ENCODE data around the gene PARP9. TPM values are rescaled to one million over a fixed set of nuclear protein-coding genes. Genes with fewer than 3 reads are reported as not detected.

Gene PARP9
- 10 to 100 TPM; 20.2 to 43.0 (median 24.3) TPM for total RNA-seq
- 41.8 TPM for total RNA-seq (2013)
- 26.0 to 491 (median 90.5) reads per million in 29 experiments for total RNA-seq

GRCh38 chr3:122564155-122564912 is at the start of gene PARP9, which contains the start of gene DTX3L:
PARP9 (minus strand) TSS chr3:122564300; CDS start chr3:122559620, 4,680 bp downstream.
DTX3L (plus strand) TSS chr3:122564338; CDS start chr3:122564427, 89 bp downstream.
- Histone ChIP-seq H3K36me3 (ENCODE audit: control insufficient read depth in 2 of 2, extremely low read depth in 1 of 2, insufficient read depth in 1 of 2, low read length in 1 of 2) (peaks cover 0 to 39% of the 10 kb centered on the region in 2 donors), H3K27me3 (replicated peaks in 1 of 2; ENCODE audit: control insufficient read depth in 2 of 2, extremely low read depth in 1 of 2, insufficient read depth in 2 of 2, low read length in 1 of 2) (no peaks in the 10 kb centered on the region), H3K27ac (ENCODE audit: low read length) (peak within 1 kb of the TSS; percentile 88), H3K4me3 (ENCODE audit: control insufficient read depth in 1 of 2, extremely low read depth in 1 of 2, low read length in 1 of 2) (peak within 1 kb of the TSS; percentile 76 to 82), H3K9me3 (no peaks in the 10 kb centered on the region), H3K4me1 (ENCODE audit: control insufficient read depth in 1 of 2, extremely low read depth in 1 of 2, insufficient read depth in 2 of 2, low read length in 2 of 2) (peaks cover 20 to 48% of the 10 kb centered on the region in 2 experiments)
- peaks cover 80 to 90% (median 81%) of the 10 kb centered on the region in 3 donors for H3K4me1 Mint-ChIP-seq
- peak within 1 kb of the TSS; percentile 97 to 100 for H3K27ac Mint-ChIP-seq
- ATAC-seq (replicated peaks in 1 of 4): peak; percentile 88 to 93 (median 90)
- H3K9me3 Mint-ChIP-seq: no peaks in the 10 kb centered on the region
- peak; percentile 46 to 87 (median 70) for DNase-seq
- ChIA-PET POLR2A (interaction anchor here (0.6 kb wide), 3 partner anchors 59 to 700 kb away, joined by 5 to 8 read pairs (median 6); no protein-coding TSS in a partner anchor), CTCF (interaction anchor here (0.8 to 8.0 kb wide), 6 partner anchors 12 to 1968 kb away, joined by 3 to 112 read pairs (median 4); partner anchors contain the start of genes KPNA1 (in 1 of the 2), NDUFB4 (in 1 of the 2), PARP14 (in 1 of the 2) and WDR5B (in 1 of the 2))
- H3K36me3 Mint-ChIP-seq: peaks cover 37% of the 10 kb centered on the region
- no peaks in the 10 kb centered on the region for H3K27me3 Mint-ChIP-seq
- under 1% methylated on average over 48 of the region's 56 CpGs for WGBS (ENCODE audit: insufficient coverage)
- peak within 1 kb of the TSS; percentile 92 to 98 (median 95) for H3K4me3 Mint-ChIP-seq

- CTCF ChIA-PET: no interaction called here
- H3K36me3 ChIP-seq (ENCODE audit: control insufficient read depth in 2 of 2, extremely low read depth in 1 of 2, insufficient read depth in 1 of 2, low read length in 1 of 2): peaks cover 4 to 50% of the 10 kb centered on the region in 2 donors
- no peak for ATAC-seq (replicated peaks in 1 of 4)
These were observed 48.6 kb upstream of the PARP9 start for GRCh38 chr3:122612696-122613095.

GRCh38 chr3:122609798-122610559 is 45.9 kb upstream of the PARP9 start:
- Histone ChIP-seq H3K27me3 (replicated peaks in 1 of 2; ENCODE audit: control insufficient read depth in 2 of 2, extremely low read depth in 1 of 2, insufficient read depth in 2 of 2, low read length in 1 of 2) (no peaks in the 10 kb centered on the region), H3K27ac (ENCODE audit: low read length) (peak overlapping the region; percentile 51), H3K36me3 (ENCODE audit: control insufficient read depth in 2 of 2, extremely low read depth in 1 of 2, insufficient read depth in 1 of 2, low read length in 1 of 2) (peaks cover 4 to 33% of the 10 kb centered on the region in 2 donors), H3K9me3 (no peaks in the 10 kb centered on the region), H3K4me1 (ENCODE audit: control insufficient read depth in 1 of 2, extremely low read depth in 1 of 2, insufficient read depth in 2 of 2, low read length in 2 of 2) (peaks cover 0 to 3% of the 10 kb centered on the region in 2 experiments), H3K4me3 (ENCODE audit: control insufficient read depth in 1 of 2, extremely low read depth in 1 of 2, low read length in 1 of 2) (no peak overlapping the region)
- H3K4me3 Mint-ChIP-seq: peak overlapping the region in 1 of 3 donors; percentile 58
- no peaks in the 10 kb centered on the region for H3K27me3 Mint-ChIP-seq
- ATAC-seq (replicated peaks in 1 of 4) (peak; percentile 40 to 80 (median 60)), DNase-seq (peak in 1 of 35 experiments; percentile 8)
- peaks cover 44% of the 10 kb centered on the region for H3K36me3 Mint-ChIP-seq
- 100% methylated on average over 3 of the region's 7 CpGs for WGBS (ENCODE audit: insufficient coverage)
- H3K9me3 Mint-ChIP-seq: no peaks in the 10 kb centered on the region
- H3K4me1 Mint-ChIP-seq: peaks cover 4 to 23% (median 10%) of the 10 kb centered on the region in 3 donors
- ChIA-PET CTCF (interaction anchor here in 1 of 2 donors (0.6 kb wide), 1 partner anchor 48 kb away, joined by 4 read pairs; no protein-coding TSS in a partner anchor), POLR2A (no interaction called here)
- H3K27ac Mint-ChIP-seq: peak overlapping the region; percentile 89 to 91

More at GRCh38 chr3:122612696-122613095, 48.6 kb upstream of the PARP9 start:
- H3K4me3 ChIP-seq (ENCODE audit: control insufficient read depth in 1 of 2, extremely low read depth in 1 of 2, low read length in 1 of 2): no peak overlapping the region
- Mint-ChIP-seq H3K36me3 (peaks cover 53% of the 10 kb centered on the region), H3K27ac (no peak overlapping the region), H3K4me1 (peaks cover 0 to 23% (median 10%) of the 10 kb centered on the region in 3 donors), H3K9me3 (no peaks in the 10 kb centered on the region), H3K4me3 (no peak overlapping the region), H3K27me3 (no peaks in the 10 kb centered on the region)
- POLR2A ChIA-PET: interaction anchor here in 1 of 2 donors (0.6 kb wide), 1 partner anchor 11 kb away, joined by 3 read pairs; no protein-coding TSS in a partner anchor
- WGBS (ENCODE audit: insufficient coverage): 100% methylated on average over 4 of the region's 5 CpGs
- H3K4me1 ChIP-seq (ENCODE audit: control insufficient read depth in 1 of 2, extremely low read depth in 1 of 2, insufficient read depth in 2 of 2, low read length in 2 of 2): peaks cover 0 to 3% of the 10 kb centered on the region in 2 experiments
- H3K9me3 ChIP-seq: no peaks in the 10 kb centered on the region
- no peak overlapping the region for H3K27ac ChIP-seq (ENCODE audit: low read length)
- no peaks in the 10 kb centered on the region for H3K27me3 ChIP-seq (replicated peaks in 1 of 2; ENCODE audit: control insufficient read depth in 2 of 2, extremely low read depth in 1 of 2, insufficient read depth in 2 of 2, low read length in 1 of 2)
- DNase-seq: no peak

- H3K9me3 Mint-ChIP-seq: no peaks in the 10 kb centered on the region
- no peaks in the 10 kb centered on the region for H3K27me3 ChIP-seq (replicated peaks in 1 of 2; ENCODE audit: control insufficient read depth in 2 of 2, extremely low read depth in 1 of 2, insufficient read depth in 2 of 2, low read length in 1 of 2)
- ChIA-PET CTCF (no interaction called here), POLR2A (no interaction called here)
- no CpG with 5 or more reads among the region's 1 CpG for WGBS (ENCODE audit: insufficient coverage)
- H3K27ac Mint-ChIP-seq: peak overlapping the region in 1 of 2 donors; percentile 69
- no peak overlapping the region for H3K4me3 Mint-ChIP-seq
- peaks cover 42% of the 10 kb centered on the region for H3K36me3 Mint-ChIP-seq
- peaks cover 4 to 29% of the 10 kb centered on the region in 2 donors for H3K36me3 ChIP-seq (ENCODE audit: control insufficient read depth in 2 of 2, extremely low read depth in 1 of 2, insufficient read depth in 1 of 2, low read length in 1 of 2)
- H3K4me1 Mint-ChIP-seq: peaks cover 4 to 23% (median 10%) of the 10 kb centered on the region in 3 donors
- H3K27ac ChIP-seq (ENCODE audit: low read length): no peak overlapping the region
- ATAC-seq (replicated peaks in 1 of 4) (no peak), DNase-seq (no peak)
- H3K27me3 Mint-ChIP-seq: no peaks in the 10 kb centered on the region
- no peaks in the 10 kb centered on the region for H3K9me3 ChIP-seq
- H3K4me3 ChIP-seq (ENCODE audit: control insufficient read depth in 1 of 2, extremely low read depth in 1 of 2, low read length in 1 of 2): no peak overlapping the region
- H3K4me1 ChIP-seq (ENCODE audit: control insufficient read depth in 1 of 2, extremely low read depth in 1 of 2, insufficient read depth in 2 of 2, low read length in 2 of 2): peaks cover 0 to 3% of the 10 kb centered on the region in 2 experiments
These were observed 44.8 kb upstream of the PARP9 start for GRCh38 chr3:122608916-122609315.

- Mint-ChIP-seq H3K4me3 (no peak overlapping the region), H3K27ac (no peak overlapping the region), H3K36me3 (peaks cover 49% of the 10 kb centered on the region), H3K4me1 (peaks cover 4 to 36% (median 10%) of the 10 kb centered on the region in 3 donors), H3K9me3 (no peaks in the 10 kb centered on the region), H3K27me3 (no peaks in the 10 kb centered on the region)
- no peak for ATAC-seq (replicated peaks in 1 of 4)
- ChIA-PET CTCF (no interaction called here), POLR2A (no interaction called here)
- peaks cover 0 to 20% of the 10 kb centered on the region in 2 donors for H3K36me3 ChIP-seq (ENCODE audit: control insufficient read depth in 2 of 2, extremely low read depth in 1 of 2, insufficient read depth in 1 of 2, low read length in 1 of 2)
- WGBS (ENCODE audit: insufficient coverage): 100% methylated on average over 1 of the region's 4 CpGs
- no peaks in the 10 kb centered on the region for H3K27me3 ChIP-seq (replicated peaks in 1 of 2; ENCODE audit: control insufficient read depth in 2 of 2, extremely low read depth in 1 of 2, insufficient read depth in 2 of 2, low read length in 1 of 2)
- DNase-seq: no peak
- H3K27ac ChIP-seq (ENCODE audit: low read length): no peak overlapping the region
- H3K9me3 ChIP-seq: no peaks in the 10 kb centered on the region
- H3K4me1 ChIP-seq (ENCODE audit: control insufficient read depth in 1 of 2, extremely low read depth in 1 of 2, insufficient read depth in 2 of 2, low read length in 2 of 2): peaks cover 0 to 3% of the 10 kb centered on the region in 2 experiments
- no peak overlapping the region for H3K4me3 ChIP-seq (ENCODE audit: control insufficient read depth in 1 of 2, extremely low read depth in 1 of 2, low read length in 1 of 2)
These were observed 42.2 kb upstream of the PARP9 start for GRCh38 chr3:122606330-122606729.

GRCh38 chr3:122603056-122603455 is 39.0 kb upstream of the PARP9 start:
- Mint-ChIP-seq H3K4me1 (peaks cover 7 to 30% (median 9%) of the 10 kb centered on the region in 3 donors), H3K9me3 (no peaks in the 10 kb centered on the region), H3K4me3 (no peak overlapping the region), H3K27me3 (no peaks in the 10 kb centered on the region), H3K36me3 (peaks cover 42% of the 10 kb centered on the region), H3K27ac (no peak overlapping the region)
- H3K9me3 ChIP-seq: no peaks in the 10 kb centered on the region
- DNase-seq (no peak), ATAC-seq (replicated peaks in 1 of 4) (no peak)
- H3K27ac ChIP-seq (ENCODE audit: low read length): no peak overlapping the region
- no peaks in the 10 kb centered on the region for H3K27me3 ChIP-seq (replicated peaks in 1 of 2; ENCODE audit: control insufficient read depth in 2 of 2, extremely low read depth in 1 of 2, insufficient read depth in 2 of 2, low read length in 1 of 2)
- ChIA-PET CTCF (no interaction called here), POLR2A (no interaction called here)
- H3K4me1 ChIP-seq (ENCODE audit: control insufficient read depth in 1 of 2, extremely low read depth in 1 of 2, insufficient read depth in 2 of 2, low read length in 2 of 2): no peaks in the 10 kb centered on the region
- peaks cover 0 to 7% of the 10 kb centered on the region in 2 donors for H3K36me3 ChIP-seq (ENCODE audit: control insufficient read depth in 2 of 2, extremely low read depth in 1 of 2, insufficient read depth in 1 of 2, low read length in 1 of 2)
- WGBS (ENCODE audit: insufficient coverage): no CpG with 5 or more reads among the region's 2 CpGs
- no peak overlapping the region for H3K4me3 ChIP-seq (ENCODE audit: control insufficient read depth in 1 of 2, extremely low read depth in 1 of 2, low read length in 1 of 2)

All from T-cell (primary cell).